Ishikawa (cell line): ENCODE measurements around the gene ABCA2.

Experiments used
- CEBPB ChIP-seq: IDR thresholded peaks from 2 replicates; pipeline ENCODE4 v1.6.1; 2012
- CREB1 ChIP-seq: IDR thresholded peaks from 2 replicates; pipeline ENCODE4 v1.6.1; 2012; ENCODE audit warnings: low read depth
- EGR1 ChIP-seq: IDR thresholded peaks from 2 replicates; pipeline ENCODE4 v1.6.1; 2012
- EP300 ChIP-seq: IDR thresholded peaks from 2 replicates; pipeline ENCODE4 v1.6.1; 2012; ENCODE audit warnings: borderline replicate concordance
- FOXM1 ChIP-seq: IDR thresholded peaks from 2 replicates; pipeline ENCODE4 v1.6.1; 2012; ENCODE audit warnings: low read depth, borderline replicate concordance
- NFIC ChIP-seq: IDR thresholded peaks from 2 replicates; pipeline ENCODE4 v1.6.1; 2012
- RAD21 ChIP-seq: IDR thresholded peaks from 2 replicates; pipeline ENCODE4 v1.6.1; 2012; ENCODE audit warnings: low read depth
- TAF1 ChIP-seq: IDR thresholded peaks from 2 replicates; pipeline ENCODE4 v1.6.1; 2012; ENCODE audit warnings: low read depth, mild to moderate bottlenecking
- TCF12 ChIP-seq: IDR thresholded peaks from 2 replicates; pipeline ENCODE4 v1.6.1; 2012; ENCODE audit warnings: low read depth
- TEAD4 ChIP-seq: IDR thresholded peaks from 2 replicates; pipeline ENCODE4 v1.6.1; 2012
- YY1 ChIP-seq: IDR thresholded peaks from 2 replicates; pipeline ENCODE4 v1.6.1; 2012; ENCODE audit warnings: low read depth
- ZBTB7A ChIP-seq: IDR thresholded peaks from 2 replicates; pipeline ENCODE4 v1.6.1; 2012; ENCODE audit warnings: low read depth
- TF ChIP-seq, protein P1 (sequence below): IDR thresholded peaks from 2 replicates; pipeline ENCODE4 v1.6.1; 2012
- TF ChIP-seq, protein P2 (sequence below): IDR thresholded peaks from 2 replicates; pipeline ENCODE4 v1.6.1; 2012; ENCODE audit warnings: low read depth, mild to moderate bottlenecking
- TF ChIP-seq, protein P3 (sequence below): IDR thresholded peaks from 2 replicates; pipeline ENCODE4 v1.6.1; 2012

Gene ABCA2

DNA sequence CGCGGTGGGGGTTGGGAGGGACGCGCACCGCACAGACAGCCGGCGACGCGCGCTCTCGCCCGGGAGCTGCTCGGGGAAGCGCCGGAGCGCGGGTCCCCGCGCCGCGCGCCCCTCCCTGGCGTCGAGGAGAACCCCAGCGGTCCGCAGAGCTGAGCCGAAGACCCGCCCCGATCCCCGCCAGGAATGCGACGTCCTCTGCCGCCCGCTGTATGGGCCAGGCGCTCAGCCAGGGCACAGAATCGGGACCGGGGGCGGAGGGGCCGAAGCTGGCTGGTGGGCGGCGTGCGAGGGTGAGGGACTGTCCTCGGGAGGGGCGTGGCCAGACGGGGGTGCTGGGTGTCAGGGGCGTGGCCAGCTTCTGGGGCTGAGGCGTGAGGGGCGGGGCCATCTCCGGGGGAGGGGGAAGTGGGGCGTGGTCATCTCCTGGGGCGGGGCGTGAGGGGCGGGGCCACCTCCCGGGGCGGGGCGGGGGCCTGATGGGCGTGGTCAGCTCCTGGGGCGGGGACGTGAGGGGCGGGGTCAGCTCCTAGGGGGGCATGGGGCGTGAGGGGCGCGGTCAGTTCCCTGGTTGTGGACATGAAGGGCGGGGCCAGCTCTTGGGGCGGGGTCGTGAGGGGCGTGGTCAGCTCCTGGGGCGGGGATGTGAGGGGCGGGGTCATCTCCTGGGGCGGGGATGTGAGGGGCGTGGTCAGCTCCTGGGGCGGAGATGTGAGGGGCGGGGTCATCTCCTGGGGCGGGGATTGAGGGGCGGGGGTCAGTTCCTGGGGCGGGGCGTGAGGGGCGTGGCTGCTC lies 49.8 kb downstream of the ABCA2 start:
- TF ChIP-seq TEAD4 (peak; percentile 58), ZBTB7A (peak; percentile 86), EGR1 (peak; percentile 85), TAF1 (0 out of 2 replicates have a peak, but pooled peaks have one; percentile 20), FOXM1 (no peak), NFIC (no peak)
- TF ChIP-seq, protein P1, sequence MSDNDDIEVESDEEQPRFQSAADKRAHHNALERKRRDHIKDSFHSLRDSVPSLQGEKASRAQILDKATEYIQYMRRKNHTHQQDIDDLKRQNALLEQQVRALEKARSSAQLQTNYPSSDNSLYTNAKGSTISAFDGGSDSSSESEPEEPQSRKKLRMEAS: peak; percentile 48; the same call in 1 of the 2 replicates

DNA sequence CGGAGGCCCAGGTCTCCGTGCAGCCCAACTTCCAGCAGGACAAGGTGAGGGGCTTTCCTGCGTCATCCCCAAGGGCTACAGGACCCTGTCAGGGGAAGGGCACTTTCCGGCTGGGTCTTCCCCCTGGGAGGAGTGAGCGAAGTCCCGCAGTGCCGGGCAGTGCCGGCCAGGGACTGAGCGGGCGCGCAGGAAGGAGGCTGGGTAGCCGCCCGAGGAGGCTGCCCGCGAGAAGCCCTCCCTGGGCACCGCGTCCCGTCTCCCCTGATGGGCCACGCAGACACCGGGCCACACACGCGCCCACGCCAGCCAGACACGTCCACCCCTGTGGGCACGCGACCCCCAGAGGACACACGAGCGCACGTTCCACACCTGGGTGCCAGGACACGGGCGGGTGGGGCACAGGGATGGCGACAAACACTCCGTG lies 50.4 kb downstream of the ABCA2 start:
- no peak for TF ChIP-seq NFIC
- no peak for TF ChIP-seq TEAD4
- no peak for TF ChIP-seq YY1

DNA sequence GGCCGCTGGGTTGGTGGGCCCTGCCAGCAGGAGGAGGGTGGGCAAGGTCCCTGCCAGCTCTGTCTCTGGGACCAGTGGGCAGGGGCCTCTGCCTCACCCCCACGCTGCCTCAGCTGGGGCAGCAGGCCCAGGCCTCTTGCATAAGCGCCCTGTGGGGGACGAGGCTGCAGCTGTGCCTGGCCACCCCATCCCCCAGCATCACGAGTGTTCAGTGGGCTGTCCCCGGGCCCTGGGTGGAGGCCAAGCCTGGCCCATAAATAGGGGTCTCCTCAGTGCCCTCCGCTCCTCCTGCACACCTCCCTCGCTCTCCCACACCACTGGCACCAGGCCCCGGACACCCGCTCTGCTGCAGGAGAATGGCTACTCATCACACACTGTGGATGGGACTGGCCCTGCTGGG lies 50.8 kb downstream of the ABCA2 start, which contains the start of gene PTGDS:
PTGDS (plus strand) TSS at position 282 of the 400 bp plus-strand sequence; CDS start at position 357, 75 bp downstream.
- TF ChIP-seq, protein P1: no peak
- TF ChIP-seq CREB1 (no peak), TEAD4 (no peak), CEBPB (no peak)

DNA sequence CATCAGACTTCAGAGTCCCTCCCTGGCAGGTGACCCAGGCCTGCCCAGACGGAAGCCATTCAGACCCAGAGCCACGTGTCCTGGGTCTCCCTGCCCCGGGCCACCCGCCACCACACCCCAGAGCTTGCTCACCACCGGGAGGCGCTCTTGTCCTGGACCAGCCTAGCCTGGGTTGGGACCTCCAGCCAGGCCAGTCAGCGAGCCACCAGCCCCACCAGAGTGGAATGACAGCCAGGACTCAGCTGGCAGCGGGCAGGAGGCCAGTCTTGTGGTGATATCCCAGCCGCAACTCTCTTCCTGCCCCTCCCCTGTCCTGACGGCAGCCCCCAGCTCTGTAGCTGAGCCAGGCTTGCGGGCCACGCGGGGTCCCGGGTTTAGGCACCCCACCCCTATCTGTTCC lies 52.4 kb downstream of the ABCA2 start:
- TF ChIP-seq FOXM1: no peak
- no peak for TF ChIP-seq ZBTB7A
- peak; percentile 24; the same call in 1 of the 2 replicates for TF ChIP-seq RAD21
- no peak for TF ChIP-seq TEAD4

DNA sequence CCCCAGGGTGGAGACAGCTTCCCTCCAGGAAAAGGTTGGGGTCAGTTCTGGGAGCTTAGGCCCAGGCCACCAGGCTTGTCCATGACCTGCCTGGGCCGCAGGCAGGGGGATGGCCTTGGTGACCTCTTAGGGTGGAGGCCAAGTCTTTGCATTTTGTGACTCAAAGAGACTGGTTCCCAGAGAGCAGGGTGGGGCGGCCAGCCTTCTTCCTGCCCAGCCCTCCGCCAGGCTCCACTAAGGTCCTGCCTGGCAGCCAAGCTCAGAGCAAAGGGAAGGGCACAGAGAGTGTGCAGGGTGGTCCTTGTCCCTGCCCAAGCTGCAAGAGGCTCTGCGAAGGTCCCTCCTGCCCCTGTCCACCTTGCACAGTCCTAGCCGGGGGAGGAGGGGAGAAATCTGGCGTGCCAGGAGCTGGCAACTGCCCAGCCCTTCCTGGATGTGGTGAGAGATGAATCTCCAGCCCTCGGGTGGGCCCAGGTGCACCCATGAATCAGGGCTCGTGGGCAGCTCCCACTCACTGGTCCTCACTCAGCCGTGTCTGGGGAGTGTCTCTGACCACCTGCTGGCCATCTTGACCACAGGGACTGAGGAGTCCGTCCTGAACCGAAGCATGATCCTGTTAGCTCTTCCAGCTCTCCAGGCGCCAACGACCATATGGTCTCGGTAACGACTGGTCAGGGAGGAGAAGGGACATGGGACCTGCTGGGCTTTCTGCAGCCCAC lies 53.1 kb downstream of the ABCA2 start:
- TF ChIP-seq, protein P1: no peak
- no peak for TF ChIP-seq EGR1
- no peak for TF ChIP-seq TAF1
- TF ChIP-seq CREB1: no peak
- TF ChIP-seq ZBTB7A: no peak
- TF ChIP-seq, protein P2, sequence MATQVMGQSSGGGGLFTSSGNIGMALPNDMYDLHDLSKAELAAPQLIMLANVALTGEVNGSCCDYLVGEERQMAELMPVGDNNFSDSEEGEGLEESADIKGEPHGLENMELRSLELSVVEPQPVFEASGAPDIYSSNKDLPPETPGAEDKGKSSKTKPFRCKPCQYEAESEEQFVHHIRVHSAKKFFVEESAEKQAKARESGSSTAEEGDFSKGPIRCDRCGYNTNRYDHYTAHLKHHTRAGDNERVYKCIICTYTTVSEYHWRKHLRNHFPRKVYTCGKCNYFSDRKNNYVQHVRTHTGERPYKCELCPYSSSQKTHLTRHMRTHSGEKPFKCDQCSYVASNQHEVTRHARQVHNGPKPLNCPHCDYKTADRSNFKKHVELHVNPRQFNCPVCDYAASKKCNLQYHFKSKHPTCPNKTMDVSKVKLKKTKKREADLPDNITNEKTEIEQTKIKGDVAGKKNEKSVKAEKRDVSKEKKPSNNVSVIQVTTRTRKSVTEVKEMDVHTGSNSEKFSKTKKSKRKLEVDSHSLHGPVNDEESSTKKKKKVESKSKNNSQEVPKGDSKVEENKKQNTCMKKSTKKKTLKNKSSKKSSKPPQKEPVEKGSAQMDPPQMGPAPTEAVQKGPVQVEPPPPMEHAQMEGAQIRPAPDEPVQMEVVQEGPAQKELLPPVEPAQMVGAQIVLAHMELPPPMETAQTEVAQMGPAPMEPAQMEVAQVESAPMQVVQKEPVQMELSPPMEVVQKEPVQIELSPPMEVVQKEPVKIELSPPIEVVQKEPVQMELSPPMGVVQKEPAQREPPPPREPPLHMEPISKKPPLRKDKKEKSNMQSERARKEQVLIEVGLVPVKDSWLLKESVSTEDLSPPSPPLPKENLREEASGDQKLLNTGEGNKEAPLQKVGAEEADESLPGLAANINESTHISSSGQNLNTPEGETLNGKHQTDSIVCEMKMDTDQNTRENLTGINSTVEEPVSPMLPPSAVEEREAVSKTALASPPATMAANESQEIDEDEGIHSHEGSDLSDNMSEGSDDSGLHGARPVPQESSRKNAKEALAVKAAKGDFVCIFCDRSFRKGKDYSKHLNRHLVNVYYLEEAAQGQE: no peak
- TF ChIP-seq, protein P3, sequence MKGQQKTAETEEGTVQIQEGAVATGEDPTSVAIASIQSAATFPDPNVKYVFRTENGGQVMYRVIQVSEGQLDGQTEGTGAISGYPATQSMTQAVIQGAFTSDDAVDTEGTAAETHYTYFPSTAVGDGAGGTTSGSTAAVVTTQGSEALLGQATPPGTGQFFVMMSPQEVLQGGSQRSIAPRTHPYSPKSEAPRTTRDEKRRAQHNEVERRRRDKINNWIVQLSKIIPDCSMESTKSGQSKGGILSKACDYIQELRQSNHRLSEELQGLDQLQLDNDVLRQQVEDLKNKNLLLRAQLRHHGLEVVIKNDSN: no peak
- TF ChIP-seq RAD21: no peak

DNA sequence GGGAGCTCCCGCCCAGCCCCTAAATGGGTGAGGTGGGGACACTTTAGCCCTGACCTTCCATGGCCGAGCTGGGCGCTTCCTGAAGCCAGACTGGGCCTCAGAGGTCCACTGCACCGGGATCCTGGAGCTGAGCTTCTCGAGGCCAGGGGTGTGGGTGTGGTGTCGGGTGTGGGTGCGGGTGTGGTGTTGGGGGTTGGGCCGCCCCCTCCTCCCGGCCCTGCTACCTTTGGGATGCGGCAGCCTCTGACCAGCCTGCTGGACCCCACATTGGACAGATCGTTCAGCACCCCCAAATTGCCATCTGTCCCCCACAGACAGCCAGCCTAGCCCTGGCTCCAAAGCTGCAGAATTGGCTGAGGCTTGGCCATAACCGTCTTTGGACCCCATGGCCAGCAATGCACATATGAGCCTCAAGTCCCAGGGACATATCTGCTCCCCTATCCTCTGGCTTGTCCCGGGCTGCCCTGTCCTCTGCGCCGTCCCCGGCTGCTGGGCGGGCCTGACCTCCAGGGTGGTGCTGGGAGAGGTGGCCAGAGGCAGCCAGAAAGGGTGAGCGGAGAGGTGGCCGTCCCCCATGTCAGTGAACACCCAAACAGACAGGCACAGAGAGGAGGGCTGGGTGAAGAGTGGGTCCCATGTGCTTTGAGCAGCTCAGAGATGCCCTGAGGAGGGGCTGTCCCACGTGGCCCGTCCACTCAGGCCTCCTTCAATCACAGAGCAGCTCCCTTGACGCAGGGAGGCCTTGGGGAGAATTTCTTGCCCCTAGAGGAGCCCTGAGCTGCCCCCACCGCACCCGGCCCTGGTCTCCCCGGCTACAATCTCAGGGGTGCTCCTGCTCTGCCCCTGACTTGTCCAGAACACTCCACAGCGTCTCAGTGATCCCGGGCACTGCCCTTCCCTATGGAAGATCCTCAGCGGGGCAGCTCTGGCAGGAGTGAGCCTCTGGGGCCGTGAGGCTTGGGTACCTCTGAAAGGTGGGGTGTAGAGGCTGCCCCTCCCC lies 54.1 kb downstream of the ABCA2 start:
- TF ChIP-seq FOXM1 (no peak), ZBTB7A (no peak), YY1 (no peak), CEBPB (no peak)
- TF ChIP-seq, protein P2: no peak

DNA sequence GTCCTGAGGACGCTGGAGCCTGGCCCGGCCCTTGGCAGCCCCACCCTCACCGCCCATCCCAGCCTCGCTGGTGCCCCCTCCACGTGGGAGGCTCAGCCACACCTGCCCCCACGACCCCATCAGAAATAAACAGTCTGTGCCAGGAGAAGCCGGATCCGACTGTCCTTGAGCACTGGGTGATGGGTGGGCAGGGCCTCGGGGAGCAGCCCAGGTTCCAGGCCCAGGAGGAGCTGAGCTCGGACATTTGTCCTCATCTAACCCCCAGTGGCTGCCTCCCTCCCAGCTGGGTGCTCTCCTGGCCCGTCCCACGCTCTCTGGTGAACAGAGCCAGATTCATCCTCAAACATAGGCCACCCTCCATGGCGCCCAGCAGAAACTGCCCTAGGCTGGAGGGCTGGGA lies 55.3 kb downstream of the ABCA2 start:
- TF ChIP-seq RAD21 (no peak), CREB1 (no peak), CEBPB (no peak), TEAD4 (no peak), TAF1 (no peak), NFIC (no peak), EGR1 (no peak), TCF12 (no peak), EP300 (no peak), YY1 (no peak), ZBTB7A (no peak), FOXM1 (no peak)
- TF ChIP-seq, protein P2: no peak
- TF ChIP-seq, protein P1: no peak
- TF ChIP-seq, protein P3: no peak
